ENCODE measurements around the gene LATS1.

Gene LATS1

DNA sequence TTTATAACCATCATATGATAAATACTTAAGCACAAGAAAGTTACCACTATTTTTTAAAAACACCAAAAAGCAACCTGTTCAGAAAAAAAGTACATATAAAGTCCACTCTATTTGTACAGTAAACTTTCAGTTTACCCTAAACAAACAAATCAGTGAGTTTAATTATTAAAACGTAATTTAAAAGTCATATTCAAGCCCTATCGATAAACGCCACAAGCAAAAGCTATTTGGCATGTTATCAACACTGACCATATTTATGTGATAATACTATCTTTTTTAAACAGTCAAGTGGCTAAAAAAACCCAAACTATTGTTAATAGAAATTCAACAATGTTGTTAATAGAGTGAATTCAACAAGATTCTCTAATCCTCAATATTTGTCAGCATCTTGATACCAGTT is 71.3 kb downstream of the LATS1 start:
- no peak for TF ChIP-seq TAF1 (IDR thresholded peaks at IDR 0.05; ENCODE audit: borderline replicate concordance, low read depth, low read length)
- no peak for TF ChIP-seq POLR2A (IDR thresholded peaks at IDR 0.05; ENCODE audit: low read depth, low read length)
- TF ChIP-seq POLR2AphosphoS5 (IDR thresholded peaks at IDR 0.05; ENCODE audit: low read depth, low read length) = no peak
- no peak for DNase-seq (ENCODE audit: insufficient read length)
- no peak for FAIRE-seq

DNA sequence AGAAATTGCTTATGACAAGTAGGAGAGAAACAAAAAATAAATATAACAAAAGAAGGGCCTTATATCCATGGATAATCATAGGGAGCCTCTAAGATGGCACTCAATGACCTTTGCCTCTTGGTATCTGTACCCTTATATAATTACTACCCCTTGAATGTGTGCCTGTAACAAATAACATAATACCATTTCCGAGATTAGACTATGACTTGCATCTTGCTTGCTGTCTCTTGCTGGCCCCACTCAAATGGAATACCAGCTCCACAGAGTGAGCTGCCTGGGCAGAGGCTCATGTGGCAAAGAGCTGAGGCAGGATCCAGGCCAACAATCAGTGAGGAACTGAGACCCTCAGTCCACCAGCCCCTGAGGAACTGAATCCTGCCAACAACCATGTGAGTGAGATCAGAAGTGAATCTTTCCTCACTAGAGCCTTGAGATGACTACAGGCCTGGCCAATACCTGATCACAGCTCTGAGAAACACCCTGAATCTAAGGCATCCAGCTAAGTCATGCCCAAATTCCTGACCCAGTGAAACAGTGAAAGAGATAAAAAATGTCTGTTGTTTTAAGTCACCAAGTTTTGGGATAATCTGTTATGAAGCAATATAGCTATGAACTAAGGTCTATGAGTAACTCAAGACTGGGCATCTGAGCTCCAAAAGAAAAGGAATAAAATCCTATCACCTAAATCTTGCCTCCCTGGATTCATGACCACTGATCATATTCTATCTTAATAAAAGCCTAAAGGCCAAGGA is 74.9 kb downstream of the LATS1 start:
- no peak for TF ChIP-seq TAF1 (IDR thresholded peaks at IDR 0.05; ENCODE audit: borderline replicate concordance, low read depth, low read length)
- no peak for TF ChIP-seq POLR2AphosphoS5 (IDR thresholded peaks at IDR 0.05; ENCODE audit: low read depth, low read length)
- no peak for TF ChIP-seq POLR2A (IDR thresholded peaks at IDR 0.05; ENCODE audit: low read depth, low read length)
- DNase-seq (ENCODE audit: insufficient read length) = no peak
- FAIRE-seq = peak; percentile 78

DNA sequence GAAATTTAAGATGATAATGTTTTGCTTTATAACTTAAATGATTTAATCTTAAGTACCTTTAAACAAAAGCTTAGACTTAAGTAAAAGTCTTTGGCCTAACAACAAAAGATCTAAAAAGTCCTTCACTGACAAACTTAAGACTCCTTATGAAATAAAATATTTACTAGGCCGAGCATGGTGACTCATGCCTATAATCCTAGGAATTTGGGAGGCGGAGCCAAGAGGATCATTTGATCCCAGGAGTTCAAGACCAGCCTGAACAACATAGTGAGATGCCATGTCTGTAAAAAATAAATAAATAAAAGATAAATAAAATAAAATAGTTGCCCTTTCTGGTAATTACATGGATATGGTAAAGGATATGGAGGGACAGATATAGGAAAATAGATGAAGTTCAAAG is 81.8 kb downstream of the LATS1 start:
- no peak for DNase-seq (ENCODE audit: insufficient read length)
- TF ChIP-seq POLR2AphosphoS5 (IDR thresholded peaks at IDR 0.05; ENCODE audit: low read depth, low read length) = no peak
- TF ChIP-seq POLR2A (IDR thresholded peaks at IDR 0.05; ENCODE audit: low read depth, low read length) = no peak
- no peak for TF ChIP-seq TAF1 (IDR thresholded peaks at IDR 0.05; ENCODE audit: borderline replicate concordance, low read depth, low read length)
- no peak for FAIRE-seq

DNA sequence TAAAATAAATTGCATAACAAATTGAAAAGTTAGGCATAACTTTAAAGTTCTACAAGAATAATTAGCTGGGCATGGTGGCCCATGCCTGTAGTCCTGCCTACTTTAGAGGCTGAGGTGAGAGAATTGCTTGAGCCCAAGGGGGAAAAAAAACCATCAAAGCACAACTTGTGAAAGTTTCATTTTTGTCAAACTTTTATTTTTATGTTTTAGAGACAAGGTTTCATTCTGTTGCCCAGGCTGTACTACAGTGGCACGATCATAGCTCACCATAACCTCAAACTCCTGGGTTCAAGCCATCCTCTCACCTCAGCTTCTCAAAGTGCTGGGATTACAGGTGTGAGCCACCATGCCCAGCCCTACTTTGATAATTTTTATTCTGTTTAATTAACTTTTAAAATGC is 83.6 kb downstream of the LATS1 start:
- no peak for DNase-seq (ENCODE audit: insufficient read length)
- no peak for FAIRE-seq

DNA sequence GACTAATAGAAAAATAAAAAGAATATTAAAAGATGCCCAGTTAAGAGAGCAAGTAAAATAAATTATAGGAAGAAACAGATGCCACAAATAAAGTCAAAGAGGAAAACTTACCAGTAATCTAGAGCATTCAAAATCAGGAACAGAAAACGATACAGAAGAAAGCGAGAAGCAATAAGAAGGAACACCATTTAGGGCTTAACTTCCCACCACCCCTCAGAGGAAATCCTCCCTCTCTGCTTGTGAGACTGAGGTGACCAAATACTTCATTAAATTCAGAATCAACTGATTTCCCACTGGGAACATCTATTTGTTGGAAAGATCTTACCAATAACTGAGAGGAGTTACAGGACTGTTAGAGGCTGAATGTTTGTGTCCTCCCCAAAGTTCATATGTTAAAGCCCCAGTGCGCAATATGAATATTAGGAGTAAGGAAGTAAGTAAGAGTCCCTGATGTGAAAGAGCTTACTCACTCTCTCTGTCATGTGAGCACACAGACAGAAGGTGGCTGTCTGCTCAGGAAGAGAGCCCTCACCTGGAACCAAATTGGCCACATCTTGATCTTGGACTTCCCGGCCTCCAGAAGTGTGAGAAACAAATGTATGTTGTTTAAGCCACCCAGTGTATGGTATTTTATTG is 88.9 kb downstream of the LATS1 start:
- FAIRE-seq (peak; percentile 85), DNase-seq (ENCODE audit: insufficient read length) (no peak)

More for the DNA sequence above, 83.6 kb downstream of the LATS1 start:
- TF ChIP-seq TAF1 (IDR thresholded peaks at IDR 0.05; ENCODE audit: borderline replicate concordance, low read depth, low read length) (no peak), POLR2AphosphoS5 (IDR thresholded peaks at IDR 0.05; ENCODE audit: low read depth, low read length) (no peak), POLR2A (IDR thresholded peaks at IDR 0.05; ENCODE audit: low read depth, low read length) (no peak)

DNA sequence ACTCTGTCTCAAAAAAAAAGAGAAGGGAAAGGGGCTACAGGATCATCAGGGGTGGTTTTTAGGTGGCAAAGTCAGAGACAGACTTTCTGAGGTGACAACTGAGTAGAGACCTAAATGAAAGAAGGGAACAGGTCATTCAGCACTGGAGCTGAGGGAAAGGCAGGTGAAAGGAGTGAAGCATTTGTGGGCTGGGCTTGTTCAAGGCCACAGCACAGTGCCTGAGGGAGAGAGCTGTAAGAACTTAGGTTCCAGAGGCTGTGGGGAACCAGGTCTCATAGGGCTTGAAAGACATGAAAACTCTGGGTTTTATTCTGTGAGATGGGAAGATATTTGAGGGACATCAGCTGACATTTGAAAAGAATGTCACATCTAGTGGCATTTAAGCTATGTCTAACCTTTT is 90.2 kb downstream of the LATS1 start:
- FAIRE-seq = no peak
- no peak for DNase-seq (ENCODE audit: insufficient read length)
- TF ChIP-seq TAF1 (IDR thresholded peaks at IDR 0.05; ENCODE audit: borderline replicate concordance, low read depth, low read length) (no peak), POLR2A (IDR thresholded peaks at IDR 0.05; ENCODE audit: low read depth, low read length) (no peak), POLR2AphosphoS5 (IDR thresholded peaks at IDR 0.05; ENCODE audit: low read depth, low read length) (no peak)

More for the DNA sequence above, 88.9 kb downstream of the LATS1 start:
- TF ChIP-seq POLR2A (IDR thresholded peaks at IDR 0.05; ENCODE audit: low read depth, low read length) (no peak), TAF1 (IDR thresholded peaks at IDR 0.05; ENCODE audit: borderline replicate concordance, low read depth, low read length) (no peak), POLR2AphosphoS5 (IDR thresholded peaks at IDR 0.05; ENCODE audit: low read depth, low read length) (no peak)

DNA sequence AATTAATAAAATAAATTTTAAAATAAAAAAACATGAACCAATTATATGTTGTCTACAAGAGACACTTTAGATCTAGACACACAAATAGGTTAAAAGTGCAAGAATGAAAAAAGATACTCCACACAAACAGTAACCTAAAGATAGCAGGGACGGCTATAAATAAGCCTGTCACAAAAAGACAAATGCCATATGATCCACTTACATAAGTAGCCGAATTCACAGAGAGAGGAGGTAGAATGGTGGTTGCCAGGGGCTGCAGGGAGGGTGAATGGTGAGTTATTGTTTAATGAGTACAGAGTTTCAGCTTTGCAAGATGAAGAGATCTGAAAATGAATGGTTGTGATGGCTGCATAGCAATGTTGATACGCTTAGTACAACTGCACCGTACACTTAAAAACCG is 102.1 kb downstream of the LATS1 start:
- TF ChIP-seq TAF1 (IDR thresholded peaks at IDR 0.05; ENCODE audit: borderline replicate concordance, low read depth, low read length) = no peak
- no peak for TF ChIP-seq POLR2AphosphoS5 (IDR thresholded peaks at IDR 0.05; ENCODE audit: low read depth, low read length)
- no peak for TF ChIP-seq POLR2A (IDR thresholded peaks at IDR 0.05; ENCODE audit: low read depth, low read length)
- no peak for FAIRE-seq

DNA sequence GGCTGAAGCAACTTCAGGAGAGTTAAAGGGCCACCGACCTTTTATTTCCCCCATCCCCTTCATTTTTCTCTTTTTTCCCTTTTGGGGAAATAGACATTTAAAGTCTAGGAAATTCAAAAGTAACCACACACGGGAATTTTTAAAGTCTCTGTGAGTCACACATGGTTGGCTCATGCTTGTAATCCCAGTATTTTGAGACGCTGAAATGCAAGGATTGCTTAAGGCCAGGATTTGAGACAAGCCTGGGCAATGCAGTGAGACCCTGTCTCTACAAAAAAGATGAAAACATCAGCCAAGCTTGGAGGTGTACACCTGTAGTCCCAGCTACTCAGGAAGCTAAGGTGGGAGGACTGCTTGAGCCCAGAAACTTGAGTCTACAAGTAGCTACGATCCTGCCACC is 103.6 kb downstream of the LATS1 start:
- no peak for TF ChIP-seq POLR2AphosphoS5 (IDR thresholded peaks at IDR 0.05; ENCODE audit: low read depth, low read length)
- TF ChIP-seq POLR2A (IDR thresholded peaks at IDR 0.05; ENCODE audit: low read depth, low read length) = no peak
- no peak for TF ChIP-seq TAF1 (IDR thresholded peaks at IDR 0.05; ENCODE audit: borderline replicate concordance, low read depth, low read length)
- DNase-seq (ENCODE audit: insufficient read length) = no peak
- FAIRE-seq = no peak

More for the DNA sequence above, 102.1 kb downstream of the LATS1 start:
- DNase-seq (ENCODE audit: insufficient read length) = no peak

DNA sequence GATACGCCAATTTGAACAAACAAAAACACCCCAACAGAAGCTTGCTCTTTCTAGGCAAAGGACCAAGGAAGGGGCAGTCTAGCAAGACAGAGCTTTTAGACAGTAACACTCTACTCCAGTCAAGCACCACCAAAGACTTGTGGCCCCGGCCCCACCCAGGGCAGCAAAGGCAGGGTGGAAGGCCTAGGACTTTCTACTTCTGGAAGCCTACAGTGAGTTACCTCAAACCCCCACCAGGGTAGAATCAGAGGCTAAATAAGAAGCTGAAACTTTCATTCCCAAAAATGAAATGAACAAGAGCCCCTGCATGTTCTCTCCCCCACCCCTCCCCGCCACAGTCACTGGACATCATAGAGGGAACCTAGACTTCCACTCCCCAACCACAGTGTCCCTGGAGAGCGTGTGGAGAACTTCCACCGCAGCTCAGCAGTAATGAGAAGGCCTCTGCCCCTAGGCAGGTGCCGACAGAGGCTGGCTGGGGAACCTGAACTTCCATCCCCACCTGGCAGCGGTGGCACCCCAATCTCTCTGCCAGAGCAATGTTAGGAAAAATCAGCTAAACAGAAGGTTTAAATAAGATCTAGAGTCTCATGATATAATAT is 109.4 kb downstream of the LATS1 start:
- no peak for FAIRE-seq
- DNase-seq (ENCODE audit: insufficient read length) = no peak
- no peak for TF ChIP-seq POLR2AphosphoS5 (IDR thresholded peaks at IDR 0.05; ENCODE audit: low read depth, low read length)
- TF ChIP-seq TAF1 (IDR thresholded peaks at IDR 0.05; ENCODE audit: borderline replicate concordance, low read depth, low read length) = no peak
- TF ChIP-seq POLR2A (IDR thresholded peaks at IDR 0.05; ENCODE audit: low read depth, low read length) = no peak

All from GM12892 (cell line).